Measurements from ENCODE around the gene MRI1.

- TF ChIP-seq CTCF (IDR thresholded peaks at IDR 0.05; ENCODE audit: borderline replicate concordance, extremely low read depth, low read length, poor library complexity, severe bottlenecking): no peak
- no peak for TF ChIP-seq EZH2 (IDR thresholded peaks at IDR 0.05; ENCODE audit: borderline replicate concordance, low read depth, low read length, severe bottlenecking)
Observed at GRCh38 chr19:13806728-13807127, 42.4 kb downstream of the MRI1 start.

Measured in DND-41 (cell line).